ENCODE results near the gene RCN1.

GRCh38 chr11:32059686-32060462 lies 31.0 kb upstream of the RCN1 start:
- no peak for TF ChIP-seq POLR2A (IDR thresholded peaks at IDR 0.05)
- TF ChIP-seq, protein P1, sequence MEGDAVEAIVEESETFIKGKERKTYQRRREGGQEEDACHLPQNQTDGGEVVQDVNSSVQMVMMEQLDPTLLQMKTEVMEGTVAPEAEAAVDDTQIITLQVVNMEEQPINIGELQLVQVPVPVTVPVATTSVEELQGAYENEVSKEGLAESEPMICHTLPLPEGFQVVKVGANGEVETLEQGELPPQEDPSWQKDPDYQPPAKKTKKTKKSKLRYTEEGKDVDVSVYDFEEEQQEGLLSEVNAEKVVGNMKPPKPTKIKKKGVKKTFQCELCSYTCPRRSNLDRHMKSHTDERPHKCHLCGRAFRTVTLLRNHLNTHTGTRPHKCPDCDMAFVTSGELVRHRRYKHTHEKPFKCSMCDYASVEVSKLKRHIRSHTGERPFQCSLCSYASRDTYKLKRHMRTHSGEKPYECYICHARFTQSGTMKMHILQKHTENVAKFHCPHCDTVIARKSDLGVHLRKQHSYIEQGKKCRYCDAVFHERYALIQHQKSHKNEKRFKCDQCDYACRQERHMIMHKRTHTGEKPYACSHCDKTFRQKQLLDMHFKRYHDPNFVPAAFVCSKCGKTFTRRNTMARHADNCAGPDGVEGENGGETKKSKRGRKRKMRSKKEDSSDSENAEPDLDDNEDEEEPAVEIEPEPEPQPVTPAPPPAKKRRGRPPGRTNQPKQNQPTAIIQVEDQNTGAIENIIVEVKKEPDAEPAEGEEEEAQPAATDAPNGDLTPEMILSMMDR (IDR thresholded peaks at IDR 0.05), result no peak
